HG02840 (cell line): ENCODE data around the gene RTEL1.
A peak's percentile ranks its signal among the peaks of the same experiment; 100 is the strongest.
"Not testable (repeated sequence)": the region's sequence is repeated elsewhere in the genome, so short reads cannot be mapped to it uniquely, and the experiment has no call there.

ENCODE experiments used
- ATAC-seq: cut with Tn5 transposase; IDR thresholded peaks from one replicate; pipeline ENCODE4 v1.9.1; 2021; ENCODE audit warnings: mild to moderate bottlenecking, moderate library complexity, moderate number of reproducible peaks; ENCODE audit not compliant: unreplicated experiment, low FRiP score

RTEL1 gene

GRCh38 chr20:63706852-63707557, 48.9 kb downstream of the RTEL1 start:
- peak; percentile 23 for ATAC-seq

GRCh38 chr20:63707558-63708300, 49.6 kb downstream of the RTEL1 start, which contains the start of the genes ARFRP1 and ZGPAT:
ARFRP1 (minus strand) TSS chr20:63707976; CDS start chr20:63707091, 885 bp downstream.
ZGPAT (plus strand) TSS chr20:63708039; CDS start chr20:63708581, 542 bp downstream.
- ATAC-seq: peak; percentile 70

GRCh38 chr20:63708301-63709148, 50.4 kb downstream of the RTEL1 start:
- peak; percentile 10 for ATAC-seq

- no peak for ATAC-seq
Observed at GRCh38 chr20:63709149-63709527, 51.0 kb downstream of the RTEL1 start.

- no peak for ATAC-seq
Observed at GRCh38 chr20:63711085-63711645, 53.1 kb downstream of the RTEL1 start.

DNA sequence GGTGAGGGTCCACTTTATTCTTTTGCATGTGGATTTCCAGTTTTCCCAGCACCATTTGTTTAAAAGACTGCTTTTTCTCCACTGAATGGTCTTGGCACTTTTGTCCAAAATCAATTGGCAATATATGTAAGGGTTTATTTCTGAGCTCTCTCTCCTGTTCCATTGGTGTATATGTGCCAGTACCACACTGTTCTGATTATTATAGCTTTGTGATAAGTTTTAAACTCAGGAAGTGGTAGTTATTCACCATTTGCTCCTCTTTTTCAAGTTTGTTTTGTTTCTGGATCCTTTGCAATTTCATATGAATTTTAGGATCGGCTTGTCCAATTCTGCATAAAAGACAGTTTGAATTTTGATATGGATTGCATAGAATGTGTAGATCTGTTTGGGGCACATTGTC, 54.1 kb downstream of the RTEL1 start:
- ATAC-seq: no peak

DNA sequence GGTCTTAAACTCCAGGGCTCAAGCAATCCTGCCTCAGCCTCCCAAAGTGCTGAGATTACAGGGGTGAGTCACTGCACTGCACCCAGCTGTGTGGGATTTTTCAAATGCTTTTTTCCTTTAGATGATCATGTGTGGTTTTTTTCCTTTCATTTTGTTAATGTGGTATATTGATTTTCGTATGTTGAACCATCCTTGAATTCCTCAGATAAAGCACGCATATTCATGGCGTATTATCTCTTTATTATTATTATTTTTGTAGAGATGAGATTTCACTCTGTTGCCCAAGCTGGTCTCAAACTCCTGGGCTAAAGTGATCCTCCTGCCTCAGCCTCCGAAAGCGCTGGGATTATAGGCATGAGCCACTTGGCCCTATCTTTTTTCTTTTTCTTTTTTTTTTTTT, 56.7 kb downstream of the RTEL1 start:
- no peak for ATAC-seq

- no peak for ATAC-seq
Observed at GRCh38 chr20:63718996-63719395, 60.9 kb downstream of the RTEL1 start.

- not testable (repeated sequence) for ATAC-seq
Observed at GRCh38 chr20:63722967-63723622, 65.0 kb downstream of the RTEL1 start.

- not testable (repeated sequence) for ATAC-seq
Observed at GRCh38 chr20:63730189-63730733, 72.1 kb downstream of the RTEL1 start.

DNA sequence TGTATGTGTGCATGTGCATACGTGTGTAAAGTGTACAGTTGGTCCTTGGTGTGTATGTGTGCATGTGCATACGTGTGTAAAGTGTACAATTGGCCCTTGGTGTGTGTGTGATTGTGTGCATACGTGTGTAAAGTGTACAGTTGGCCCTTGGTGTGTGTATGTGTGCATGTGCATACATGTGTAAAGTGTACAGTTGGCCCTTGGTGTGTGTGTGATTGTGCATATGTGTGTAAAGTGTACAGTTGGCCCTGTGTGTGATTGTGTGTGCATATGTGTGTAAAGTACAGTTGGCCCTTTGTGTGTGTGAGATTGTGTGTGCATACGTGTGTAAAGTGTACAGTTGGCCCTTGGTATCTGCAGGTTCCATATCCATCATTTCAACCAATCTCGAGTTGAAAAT, 73.3 kb downstream of the RTEL1 start:
- no peak for ATAC-seq

DNA sequence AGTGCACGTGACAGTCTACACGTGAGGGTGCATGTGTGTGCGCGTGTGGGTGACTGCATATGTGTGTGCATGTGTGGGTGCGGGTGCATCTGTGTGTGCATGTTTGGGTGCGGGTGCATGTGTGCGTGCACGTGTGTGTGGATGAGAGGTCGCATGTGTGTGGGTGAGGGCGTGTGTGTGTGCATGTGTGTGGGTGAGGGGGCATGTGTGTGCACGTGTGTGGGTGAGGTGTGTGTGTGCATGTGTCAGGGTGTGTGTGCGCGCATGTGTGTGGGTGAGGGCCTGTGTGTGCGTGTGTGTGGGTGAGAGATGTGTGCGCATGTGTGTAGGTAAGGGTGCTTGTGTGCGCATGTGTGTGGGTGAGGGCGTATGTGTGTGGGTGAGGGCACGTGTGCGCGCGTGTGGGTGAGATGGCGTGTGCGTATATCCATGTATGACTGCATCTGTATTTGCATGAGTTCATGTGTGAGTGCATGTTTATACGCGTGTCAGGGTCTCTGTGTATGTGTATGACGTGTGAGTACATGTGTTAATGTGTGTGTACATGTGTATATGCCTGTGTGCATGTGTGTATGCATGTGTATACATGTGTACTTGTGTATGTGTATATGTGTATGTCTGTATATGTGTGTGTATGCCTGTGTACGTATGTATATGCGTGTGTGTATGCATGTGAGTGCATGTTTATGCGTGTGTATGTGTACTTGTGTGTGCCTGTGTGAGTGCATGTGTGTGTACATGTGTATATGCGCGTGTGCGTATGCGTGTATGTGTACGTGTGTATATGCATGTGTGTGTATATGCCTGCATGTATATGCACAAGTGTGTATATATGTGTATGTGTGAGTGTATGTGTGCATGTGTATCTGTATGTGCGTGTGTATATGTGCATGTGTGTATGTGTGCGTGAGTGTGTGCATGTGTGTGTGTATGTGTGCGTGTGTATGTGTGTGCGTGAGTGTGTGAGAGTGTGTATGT, 74.3 kb downstream of the RTEL1 start:
- ATAC-seq: no peak

- no peak for ATAC-seq
Observed at GRCh38 chr20:63733117-63733516, 75.0 kb downstream of the RTEL1 start.

DNA sequence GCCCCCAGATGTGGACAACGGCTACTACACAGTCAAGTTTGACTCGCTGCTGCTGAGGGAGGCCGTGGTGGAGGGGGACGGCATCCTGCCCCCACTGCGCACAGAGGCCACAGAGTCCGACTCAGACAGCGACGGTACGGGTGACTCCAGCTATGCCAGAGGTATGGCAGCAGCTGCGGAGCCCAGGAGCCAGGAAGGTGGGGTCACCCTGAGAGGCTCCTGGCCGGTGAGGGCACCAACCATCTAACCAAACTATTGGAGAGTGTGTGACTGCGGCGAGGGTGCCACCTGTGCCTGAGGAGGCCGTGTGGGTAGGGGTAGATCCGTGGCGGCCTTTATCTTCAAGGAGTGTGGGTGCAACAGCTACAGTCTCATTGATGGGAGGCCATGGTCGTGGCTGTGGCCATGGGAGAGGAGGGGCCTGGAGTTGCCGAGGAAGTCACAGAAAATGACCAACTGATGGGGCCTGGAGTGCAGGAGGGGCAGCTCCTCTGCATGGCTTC, 75.5 kb downstream of the RTEL1 start:
- no peak for ATAC-seq

GRCh38 chr20:63734111-63734945, 76.2 kb downstream of the RTEL1 start:
- ATAC-seq: no peak

DNA sequence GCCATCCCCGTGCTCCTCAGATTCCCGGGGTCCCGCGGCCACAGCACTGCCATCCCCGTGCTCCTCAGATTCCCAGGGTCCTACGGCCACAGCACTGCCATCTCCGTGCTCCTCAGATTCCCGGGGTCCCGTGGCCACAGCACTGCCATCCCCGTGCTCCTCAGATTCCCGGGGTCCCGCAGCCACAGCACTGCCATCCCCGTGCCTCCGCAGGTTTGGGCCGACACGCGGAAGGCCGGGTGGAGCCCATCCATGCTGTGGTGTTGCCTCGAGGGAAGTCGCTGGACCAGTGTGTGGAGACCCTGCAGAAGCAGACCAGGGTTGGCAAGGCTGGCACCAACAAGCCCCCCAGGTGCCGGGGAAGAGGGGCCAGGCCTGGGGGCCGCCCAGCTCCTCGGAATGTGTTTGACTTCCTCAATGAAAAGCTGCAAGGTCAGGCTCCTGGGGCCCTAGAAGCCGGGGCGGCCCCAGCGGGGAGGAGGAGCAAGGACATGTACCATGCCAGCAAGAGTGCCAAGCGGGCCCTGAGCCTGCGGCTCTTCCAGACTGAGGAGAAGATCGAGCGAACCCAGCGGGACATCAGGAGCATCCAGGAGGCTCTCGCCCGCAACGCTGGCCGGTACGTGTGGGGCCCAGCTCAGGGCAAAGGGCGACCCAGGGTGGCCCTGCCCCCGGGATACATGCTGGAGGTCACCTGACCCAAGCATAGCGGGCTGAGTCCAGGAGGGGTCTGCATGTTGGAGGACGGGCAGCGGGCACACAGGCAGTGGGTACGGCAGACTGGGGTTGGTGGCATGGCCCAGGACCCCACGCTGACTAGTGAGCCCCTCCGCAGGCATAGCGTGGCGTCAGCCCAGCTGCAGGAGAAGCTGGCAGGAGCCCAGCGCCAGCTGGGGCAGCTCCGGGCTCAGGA, 77.1 kb downstream of the RTEL1 start:
- no peak for ATAC-seq
